GM12872 (cell line): ENCODE data around the gene NPAS4.

Experiments used
- CTCF ChIP-seq: IDR thresholded peaks from 3 replicates; pipeline ENCODE4 v1.5.1; 2011; ENCODE audit warnings: low read depth, mild to moderate bottlenecking, low read length, moderate library complexity; ENCODE audit not compliant: insufficient read depth

NPAS4 gene

DNA sequence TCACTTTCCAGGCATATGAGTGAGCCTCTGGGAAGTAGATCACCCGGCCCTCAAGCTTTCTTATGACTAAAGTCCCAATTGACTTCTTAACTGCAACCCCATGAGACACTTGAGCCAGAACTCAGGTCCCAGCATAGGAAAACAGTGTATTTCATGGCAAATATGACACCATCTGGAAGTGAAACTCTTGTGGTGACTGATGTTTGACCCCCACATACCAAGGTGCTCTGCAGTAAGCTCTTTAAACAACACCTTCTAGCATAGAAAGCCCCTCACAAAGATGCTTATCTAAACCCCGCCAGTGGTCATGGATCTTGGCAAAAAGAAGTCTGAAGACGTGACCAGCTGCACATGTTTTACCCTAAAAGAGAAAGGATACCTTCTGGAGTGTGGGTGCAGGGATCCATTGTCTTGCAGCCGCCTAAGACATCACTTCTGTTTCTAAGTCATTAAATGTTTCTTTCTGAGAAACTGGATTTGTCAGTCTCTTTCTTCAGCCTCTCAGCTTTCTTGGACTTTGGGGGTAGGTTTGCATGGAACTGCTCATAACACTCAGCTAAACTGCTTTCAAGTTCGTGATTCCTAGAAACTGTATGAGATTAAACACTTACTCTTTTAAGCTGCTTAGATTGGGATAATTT is 38.4 kb downstream of the NPAS4 start:
- TF ChIP-seq CTCF = no peak

GRCh38 chr11:66462010-66462409 is 41.2 kb downstream of the NPAS4 start:
- no peak for TF ChIP-seq CTCF

GRCh38 chr11:66462911-66463310 is 42.1 kb downstream of the NPAS4 start:
- TF ChIP-seq CTCF = no peak

DNA sequence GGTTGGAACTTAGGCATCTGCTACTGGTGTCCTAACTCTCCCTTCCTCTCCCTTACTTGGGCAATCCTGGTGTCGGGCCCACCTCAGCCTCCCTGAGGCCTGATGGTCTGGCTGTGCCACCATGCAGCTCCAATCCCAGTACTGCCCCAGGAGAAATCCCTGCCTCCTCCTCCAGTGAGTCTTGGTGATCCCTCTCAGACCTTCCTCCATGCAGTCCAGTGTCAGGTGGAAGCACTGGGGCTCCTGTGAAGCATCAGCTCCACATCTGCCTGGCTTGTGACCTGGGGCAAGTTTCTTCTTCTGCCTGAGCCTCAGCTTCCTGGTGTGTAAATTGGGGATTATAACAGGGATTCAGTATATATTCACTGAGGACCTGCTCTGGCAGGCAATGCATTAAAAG is 44.1 kb downstream of the NPAS4 start:
- no peak for TF ChIP-seq CTCF

DNA sequence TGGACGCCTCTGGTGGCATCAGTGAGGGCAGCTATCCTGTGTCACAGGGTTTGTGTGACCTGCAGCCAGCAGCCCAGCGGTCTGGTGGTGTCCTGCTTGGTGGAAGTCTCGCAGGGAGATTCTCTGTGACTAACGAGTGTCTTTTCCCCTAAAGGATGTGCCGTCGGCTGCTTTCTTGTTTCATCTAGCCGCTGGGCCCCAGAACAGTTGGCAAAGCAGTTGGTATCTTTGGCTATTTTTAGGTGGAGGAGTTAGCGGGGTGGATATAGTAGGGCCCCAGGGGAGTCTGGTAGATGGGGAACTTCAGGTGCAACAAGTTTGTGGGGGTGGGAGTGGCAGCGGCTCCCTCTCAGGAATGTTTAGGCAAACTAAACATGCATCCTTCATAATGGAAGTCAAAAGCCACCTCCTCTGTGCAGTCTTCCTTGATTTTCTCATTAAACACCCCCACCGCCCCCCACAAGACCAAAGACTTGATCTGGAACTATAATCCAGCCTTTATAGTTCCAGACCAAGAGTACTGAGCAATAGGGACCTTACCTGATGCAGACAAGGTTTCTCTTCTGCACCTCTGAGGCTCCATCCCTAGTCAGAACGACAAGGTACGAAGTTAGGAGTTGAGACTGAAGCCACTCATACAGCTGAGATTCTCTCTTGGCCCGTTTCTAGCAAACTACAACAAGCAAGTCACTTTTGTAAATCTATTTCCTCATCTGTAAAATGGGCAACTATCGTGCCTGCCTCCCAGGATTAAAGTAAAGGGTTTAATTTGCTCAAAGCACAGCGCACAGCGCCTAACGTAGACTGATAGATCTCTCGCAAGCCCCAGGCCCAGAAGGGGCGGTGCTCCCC is 44.8 kb downstream of the NPAS4 start:
- TF ChIP-seq CTCF = no peak

- TF ChIP-seq CTCF = no peak
These were observed 45.6 kb downstream of the NPAS4 start, which contains the start of gene PELI3 for GRCh38 chr11:66466225-66467033. Gene PELI3, plus strand, starts transcription at chr11:66466905. Its CDS starts 1,224 bp downstream, at chr11:66468129.
